GM10266 (cell line): ENCODE data around the gene OR10C1.
"Not testable (repeated sequence)": the region's sequence is repeated elsewhere in the genome, so short reads cannot be mapped to it uniquely, and the experiment has no call there.

ENCODE experiments used
- DNase-seq: peaks from one replicate; pipeline ENCODE4 v3.0.0; 2012; ENCODE audit errors: extremely low spot score
- TF ChIP-seq, protein P1 (sequence below): IDR thresholded peaks from 2 replicates; pipeline ENCODE4 v1.5.1; 2012; ENCODE audit warnings: mild to moderate bottlenecking, low read depth; ENCODE audit not compliant: control insufficient read depth, insufficient read depth; ENCODE audit errors: missing control alignments

OR10C1 gene

DNA sequence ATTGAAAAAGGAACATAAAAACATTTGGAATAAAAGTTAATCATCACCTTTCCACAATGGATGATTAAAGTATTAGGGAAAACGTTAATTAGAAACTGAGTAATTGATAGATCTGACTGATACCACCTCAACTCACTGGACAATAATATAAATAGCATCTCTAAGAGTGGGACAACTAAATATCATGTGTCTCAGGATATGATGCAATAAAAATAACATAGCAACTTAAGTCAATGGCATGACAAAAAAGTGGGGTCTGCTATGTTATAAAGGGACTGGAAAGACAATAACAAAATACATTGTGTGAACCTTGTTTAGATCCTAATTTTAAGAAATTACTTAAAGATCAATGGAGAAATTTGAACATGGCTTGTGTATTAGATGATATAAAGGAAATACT, 14.0 kb upstream of the OR10C1 start:
- DNase-seq, result no peak
- TF ChIP-seq, protein P1, sequence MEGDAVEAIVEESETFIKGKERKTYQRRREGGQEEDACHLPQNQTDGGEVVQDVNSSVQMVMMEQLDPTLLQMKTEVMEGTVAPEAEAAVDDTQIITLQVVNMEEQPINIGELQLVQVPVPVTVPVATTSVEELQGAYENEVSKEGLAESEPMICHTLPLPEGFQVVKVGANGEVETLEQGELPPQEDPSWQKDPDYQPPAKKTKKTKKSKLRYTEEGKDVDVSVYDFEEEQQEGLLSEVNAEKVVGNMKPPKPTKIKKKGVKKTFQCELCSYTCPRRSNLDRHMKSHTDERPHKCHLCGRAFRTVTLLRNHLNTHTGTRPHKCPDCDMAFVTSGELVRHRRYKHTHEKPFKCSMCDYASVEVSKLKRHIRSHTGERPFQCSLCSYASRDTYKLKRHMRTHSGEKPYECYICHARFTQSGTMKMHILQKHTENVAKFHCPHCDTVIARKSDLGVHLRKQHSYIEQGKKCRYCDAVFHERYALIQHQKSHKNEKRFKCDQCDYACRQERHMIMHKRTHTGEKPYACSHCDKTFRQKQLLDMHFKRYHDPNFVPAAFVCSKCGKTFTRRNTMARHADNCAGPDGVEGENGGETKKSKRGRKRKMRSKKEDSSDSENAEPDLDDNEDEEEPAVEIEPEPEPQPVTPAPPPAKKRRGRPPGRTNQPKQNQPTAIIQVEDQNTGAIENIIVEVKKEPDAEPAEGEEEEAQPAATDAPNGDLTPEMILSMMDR, result no peak

DNA sequence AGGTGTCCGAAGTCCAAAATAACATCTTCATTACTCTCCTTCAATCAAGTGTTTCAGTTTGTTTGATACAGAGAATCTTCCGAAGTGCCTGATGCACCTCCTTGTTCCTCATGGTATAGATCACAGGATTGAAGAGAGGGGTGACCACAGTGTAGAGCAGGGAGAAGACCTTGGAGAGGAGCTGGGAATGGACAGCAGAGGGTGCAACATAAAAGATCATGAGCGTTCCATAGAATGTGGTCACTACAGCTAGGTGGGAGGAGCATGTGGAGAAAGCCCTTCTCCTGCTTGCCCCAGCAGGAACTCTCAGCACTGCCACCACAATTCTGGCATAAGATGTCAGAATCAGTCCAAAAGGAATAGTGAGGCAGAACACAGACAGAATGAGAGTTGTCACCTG, 12.5 kb upstream of the OR10C1 start:
- TF ChIP-seq, protein P1, result no peak
- no peak for DNase-seq

DNA sequence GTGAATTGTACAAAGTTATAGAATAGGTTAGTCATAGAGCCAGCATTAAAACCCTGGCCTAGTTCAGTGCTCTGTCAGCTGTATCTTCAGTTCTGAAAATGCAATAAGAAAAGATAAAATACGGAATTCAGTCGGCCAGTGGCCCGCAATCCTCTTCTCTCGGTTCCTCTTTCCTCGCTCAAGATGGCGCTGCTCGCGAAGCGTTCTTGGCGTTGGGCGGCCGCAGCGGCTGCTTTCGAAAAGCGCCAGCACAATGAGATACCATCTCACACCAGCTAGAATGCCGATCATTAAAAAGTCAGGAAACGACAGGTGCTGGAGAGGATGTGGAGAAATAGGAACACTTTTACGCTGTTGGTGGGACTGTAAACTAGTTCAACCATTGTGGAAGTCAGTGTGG, 2.4 kb upstream of the OR10C1 start:
- DNase-seq, result not testable (repeated sequence)

GRCh38 chr6:29442719-29443118, 3.6 kb downstream of the OR10C1 start:
- DNase-seq, result no peak
- TF ChIP-seq, protein P1, result no peak

DNA sequence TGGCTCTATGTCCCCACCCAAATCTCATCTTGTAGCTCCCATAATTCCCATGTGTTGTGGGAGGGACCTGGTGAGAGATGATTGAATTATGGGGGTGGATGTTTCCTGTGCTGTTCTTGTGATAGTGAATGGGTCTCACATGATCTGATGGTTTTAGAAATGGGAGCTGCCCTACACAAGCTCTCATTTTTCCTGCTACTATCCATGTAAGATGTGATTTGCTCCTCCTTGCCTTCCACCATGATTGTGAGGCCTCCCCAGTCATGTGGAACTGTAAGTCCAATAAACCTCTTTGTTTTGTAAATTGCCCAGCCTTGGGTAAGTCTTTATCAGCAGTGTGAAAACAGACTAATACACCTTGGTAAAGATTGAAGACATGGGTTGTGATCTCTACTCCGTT, 4.9 kb downstream of the OR10C1 start:
- DNase-seq, result not testable (repeated sequence)

- TF ChIP-seq, protein P1, result no peak
- no peak for DNase-seq
Measured at GRCh38 chr6:29447670-29448069, 8.6 kb downstream of the OR10C1 start.

DNA sequence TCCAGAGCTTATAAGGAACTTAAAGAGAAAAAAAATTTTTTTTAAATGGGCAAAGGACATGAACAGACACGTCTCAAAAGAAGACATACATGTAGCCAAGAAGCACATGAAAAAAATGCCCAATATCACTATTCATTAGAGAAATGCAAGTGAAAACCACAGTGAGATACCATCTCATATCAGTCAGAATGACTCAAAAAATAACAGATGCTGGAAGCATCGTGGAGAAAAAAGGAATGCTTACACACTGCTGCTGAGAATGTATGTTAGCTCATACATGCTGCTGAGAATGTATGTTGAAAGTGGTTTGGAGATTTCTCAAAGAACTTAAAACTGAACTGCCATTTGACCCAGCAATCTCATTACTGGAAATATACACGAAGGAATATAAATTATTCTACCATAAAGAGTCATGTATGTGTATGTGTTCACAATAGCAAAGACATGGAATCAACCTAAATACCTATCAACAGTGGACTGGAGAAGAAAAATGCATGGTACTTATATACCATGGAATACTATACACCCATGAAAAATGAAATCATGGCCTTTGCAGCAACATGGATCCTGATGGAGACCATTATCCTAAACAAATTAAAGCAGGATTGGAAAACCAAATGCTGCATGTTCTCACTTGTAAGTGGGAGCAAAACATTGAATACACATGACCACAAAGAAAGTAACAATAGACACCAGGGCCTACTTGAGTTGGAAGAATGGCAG, 12.5 kb downstream of the OR10C1 start:
- no peak for DNase-seq
- TF ChIP-seq, protein P1, result no peak

GRCh38 chr6:29456971-29457370, 17.9 kb downstream of the OR10C1 start, which contains the start of the genes OR11A1 and OR2H1:
OR11A1 (minus strand) TSS chr6:29457071; CDS start chr6:29427641, 29,430 bp downstream.
OR2H1 (plus strand) TSS chr6:29457155; CDS start chr6:29461770, 4,615 bp downstream.
- no peak for DNase-seq
- TF ChIP-seq, protein P1, result no peak
